ENCODE measurements around the gene FOXD2.
A peak's percentile ranks its signal among the peaks of the same experiment; 100 is the strongest.

Gene FOXD2

DNA sequence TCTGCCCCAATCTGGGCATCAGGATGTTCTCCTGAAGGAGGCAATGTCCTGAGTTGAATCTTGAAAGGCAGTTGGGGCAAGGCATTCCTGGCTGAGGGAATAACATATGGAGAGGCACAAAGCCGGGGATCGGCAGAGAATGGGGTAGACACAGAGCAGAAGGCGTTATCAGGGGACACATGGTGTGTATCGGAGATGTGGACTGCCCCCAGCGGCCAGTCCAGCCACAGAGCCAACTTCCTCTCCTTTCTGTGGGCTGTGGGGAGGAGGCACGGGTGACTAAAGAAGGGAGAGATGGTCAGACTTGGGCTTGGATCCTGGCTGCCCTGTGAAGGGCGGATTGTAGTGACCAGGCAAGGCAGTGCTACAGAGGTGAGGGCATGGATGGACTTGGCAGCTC, 32.1 kb downstream of the FOXD2 start:
- no peak for DNase-seq (ENCODE audit: low read depth)
- H3K4me3 ChIP-seq (ENCODE audit: control insufficient read depth, low read depth, low read length): no peak overlapping the region
- TF ChIP-seq, protein P1, sequence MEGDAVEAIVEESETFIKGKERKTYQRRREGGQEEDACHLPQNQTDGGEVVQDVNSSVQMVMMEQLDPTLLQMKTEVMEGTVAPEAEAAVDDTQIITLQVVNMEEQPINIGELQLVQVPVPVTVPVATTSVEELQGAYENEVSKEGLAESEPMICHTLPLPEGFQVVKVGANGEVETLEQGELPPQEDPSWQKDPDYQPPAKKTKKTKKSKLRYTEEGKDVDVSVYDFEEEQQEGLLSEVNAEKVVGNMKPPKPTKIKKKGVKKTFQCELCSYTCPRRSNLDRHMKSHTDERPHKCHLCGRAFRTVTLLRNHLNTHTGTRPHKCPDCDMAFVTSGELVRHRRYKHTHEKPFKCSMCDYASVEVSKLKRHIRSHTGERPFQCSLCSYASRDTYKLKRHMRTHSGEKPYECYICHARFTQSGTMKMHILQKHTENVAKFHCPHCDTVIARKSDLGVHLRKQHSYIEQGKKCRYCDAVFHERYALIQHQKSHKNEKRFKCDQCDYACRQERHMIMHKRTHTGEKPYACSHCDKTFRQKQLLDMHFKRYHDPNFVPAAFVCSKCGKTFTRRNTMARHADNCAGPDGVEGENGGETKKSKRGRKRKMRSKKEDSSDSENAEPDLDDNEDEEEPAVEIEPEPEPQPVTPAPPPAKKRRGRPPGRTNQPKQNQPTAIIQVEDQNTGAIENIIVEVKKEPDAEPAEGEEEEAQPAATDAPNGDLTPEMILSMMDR (IDR thresholded peaks at IDR 0.05; ENCODE audit: control insufficient read depth, insufficient read depth, low read depth, low read length, missing control alignments): no peak

DNA sequence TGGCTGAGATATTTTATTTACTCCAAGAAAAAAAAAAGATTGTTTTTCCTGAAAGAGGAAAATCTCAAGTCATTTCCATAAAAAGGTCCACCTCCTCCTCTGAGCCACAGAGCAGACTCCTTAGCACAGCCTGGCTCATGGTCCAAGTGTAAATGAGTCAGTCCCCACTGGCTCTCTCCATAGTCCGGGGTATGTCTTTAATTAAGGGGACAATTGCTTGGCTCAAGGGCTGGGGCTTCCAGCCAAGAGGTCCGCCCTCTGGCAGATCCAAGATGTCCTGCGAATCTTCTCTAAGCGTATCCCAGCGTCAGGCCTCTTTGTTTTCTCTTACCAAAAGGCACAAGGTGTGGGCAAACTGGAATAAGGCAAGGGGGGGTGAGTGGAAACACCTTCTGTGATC, 33.3 kb downstream of the FOXD2 start:
- TF ChIP-seq, protein P1 (IDR thresholded peaks at IDR 0.05; ENCODE audit: control insufficient read depth, insufficient read depth, low read depth, low read length, missing control alignments): no peak
- no peak overlapping the region for H3K4me3 ChIP-seq (ENCODE audit: control insufficient read depth, low read depth, low read length)
- peak; percentile 13 for DNase-seq (ENCODE audit: low read depth)

DNA sequence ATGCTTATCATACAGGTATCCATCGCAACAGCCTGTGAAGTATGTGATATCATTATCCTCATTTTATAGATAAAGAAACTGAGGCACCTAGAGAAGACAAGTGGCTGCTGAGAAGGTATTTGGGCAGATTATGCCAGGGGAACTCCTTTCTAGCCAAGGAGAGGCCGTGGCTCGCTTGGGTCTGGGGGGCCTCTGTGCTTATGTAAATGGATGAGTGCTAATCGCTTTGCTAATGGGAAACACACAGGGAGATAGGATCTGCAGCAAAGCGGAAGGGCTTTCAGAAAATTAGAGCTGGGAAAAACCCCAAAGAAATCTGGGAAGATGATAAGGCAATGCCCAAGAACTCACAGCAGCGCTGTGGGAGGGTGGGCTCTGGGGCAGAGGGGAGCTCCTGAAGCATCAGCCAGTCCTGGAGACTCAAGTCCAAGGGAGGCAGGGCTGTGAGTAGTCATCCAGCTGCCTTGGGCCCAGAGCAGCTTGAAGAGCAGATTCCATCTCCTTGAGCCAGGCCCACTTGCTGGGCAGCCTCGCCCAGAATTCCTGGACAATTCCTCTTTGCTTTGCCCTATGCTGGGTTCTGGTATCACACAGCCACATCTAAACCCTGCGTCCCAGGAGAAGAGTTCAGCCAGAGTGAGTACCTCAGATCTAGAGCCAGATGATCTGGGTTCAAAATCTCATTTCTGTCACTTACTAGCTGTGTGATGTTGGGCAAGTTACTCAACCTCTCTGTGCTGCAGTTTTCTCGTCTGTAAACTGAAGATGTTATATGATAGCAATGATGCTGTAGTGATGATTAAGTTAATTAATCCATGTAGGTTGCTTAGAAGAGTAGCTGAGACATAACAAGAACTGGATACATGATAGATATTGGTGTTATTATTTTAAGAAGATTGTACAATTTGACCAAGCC, 36.7 kb downstream of the FOXD2 start:
- TF ChIP-seq, protein P1 (IDR thresholded peaks at IDR 0.05; ENCODE audit: control insufficient read depth, insufficient read depth, low read depth, low read length, missing control alignments): no peak
- no peak for DNase-seq (ENCODE audit: low read depth)
- H3K4me3 ChIP-seq (ENCODE audit: control insufficient read depth, low read depth, low read length): no peak overlapping the region

DNA sequence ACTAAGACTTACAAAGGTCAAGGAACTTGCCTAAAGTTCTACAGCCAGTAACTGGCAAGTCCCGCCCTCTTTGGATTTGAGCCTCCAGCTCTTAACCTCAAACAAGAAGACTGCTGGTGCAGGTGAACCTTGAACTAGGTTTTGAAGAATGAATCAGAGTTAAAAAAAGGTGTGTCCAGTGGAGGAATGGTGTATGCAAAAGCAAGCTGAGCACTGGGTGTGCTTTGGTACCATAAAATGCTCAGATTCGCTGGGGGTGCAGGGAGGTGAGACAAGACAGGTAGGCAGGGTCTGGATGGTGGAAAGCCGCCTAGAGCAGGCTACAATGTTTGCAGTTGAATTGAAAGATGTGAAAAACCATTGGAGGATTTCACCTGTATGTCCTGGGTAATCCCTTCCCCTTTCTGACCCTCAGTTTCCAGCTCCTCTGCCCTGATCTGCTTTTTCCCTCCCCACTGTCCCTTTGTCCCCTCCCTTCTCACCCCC, 39.8 kb downstream of the FOXD2 start:
- TF ChIP-seq, protein P1 (IDR thresholded peaks at IDR 0.05; ENCODE audit: control insufficient read depth, insufficient read depth, low read depth, low read length, missing control alignments): no peak
- DNase-seq (ENCODE audit: low read depth): no peak

DNA sequence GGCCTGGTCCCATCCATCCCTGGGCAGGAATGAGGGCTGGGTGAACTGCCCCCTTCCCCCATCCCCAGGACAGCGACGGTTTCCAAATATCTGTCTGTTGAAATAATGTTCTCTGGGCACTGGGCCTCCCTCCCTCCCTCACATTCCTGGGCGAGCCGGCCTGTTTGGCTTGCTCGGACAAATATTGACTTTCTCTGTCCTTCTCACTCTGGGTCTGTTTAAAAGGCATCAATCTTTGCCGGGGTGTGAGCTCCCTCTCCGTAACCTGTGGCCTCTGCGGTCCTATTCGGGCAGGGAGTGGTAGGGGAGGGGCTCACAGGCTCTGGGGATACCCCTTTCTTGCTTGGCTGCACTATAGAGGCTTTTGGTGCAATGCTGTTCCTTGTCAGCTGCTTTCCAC, 40.2 kb downstream of the FOXD2 start:
- TF ChIP-seq, protein P1 (IDR thresholded peaks at IDR 0.05; ENCODE audit: control insufficient read depth, insufficient read depth, low read depth, low read length, missing control alignments): no peak
- H3K4me3 ChIP-seq (ENCODE audit: control insufficient read depth, low read depth, low read length): no peak overlapping the region
- no peak for DNase-seq (ENCODE audit: low read depth)

More for the DNA sequence above, 39.8 kb downstream of the FOXD2 start:
- no peak overlapping the region for H3K4me3 ChIP-seq (ENCODE audit: control insufficient read depth, low read depth, low read length)

DNA sequence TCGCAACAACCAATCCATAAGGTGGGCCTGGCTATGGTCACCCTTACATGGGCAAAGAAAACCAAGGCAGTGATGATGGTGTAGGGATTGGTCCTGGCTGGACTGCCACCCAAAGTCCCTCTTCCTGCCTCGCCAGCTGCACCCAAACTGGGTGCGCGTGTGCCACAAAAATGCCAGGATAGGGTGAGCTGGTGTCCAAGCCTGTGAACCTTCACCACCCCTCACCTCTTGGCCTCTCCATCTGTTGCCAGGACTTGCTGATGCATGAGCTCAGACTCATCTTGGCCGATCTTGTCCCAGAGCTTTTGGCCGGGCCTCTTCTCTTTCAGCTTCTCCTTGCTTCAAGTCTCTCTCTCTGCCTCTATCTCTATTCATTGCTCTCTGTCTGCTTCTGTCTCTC, 41.8 kb downstream of the FOXD2 start:
- no peak for DNase-seq (ENCODE audit: low read depth)
- no peak overlapping the region for H3K4me3 ChIP-seq (ENCODE audit: control insufficient read depth, low read depth, low read length)
- TF ChIP-seq, protein P1 (IDR thresholded peaks at IDR 0.05; ENCODE audit: control insufficient read depth, insufficient read depth, low read depth, low read length, missing control alignments): no peak
